Sciatic nerve (tissue), 2 donors: Measurements from ENCODE around the gene CRYBG3. TPM values are rescaled to one million over a fixed set of nuclear protein-coding genes. Genes with fewer than 3 reads are reported as not detected.
A peak's percentile ranks its signal among the peaks of the same experiment; 100 is the strongest.
"Not testable (repeated sequence)": the region's sequence is repeated elsewhere in the genome, so short reads cannot be mapped to it uniquely, and the experiment has no call there.

Experiments
- ATAC-seq: fragments of 200-7000 bp; cut with Tn5 transposase; one replicate; pipeline ENCODE4 v1.9.1; 2020; ENCODE audit warnings: mild to moderate bottlenecking, moderate library complexity
- DNase-seq: peaks from one replicate; pipeline ENCODE4 v3.0.0-alpha.2; 2020; ENCODE audit warnings: low spot score
- intact Hi-C: fragments of 100-400 bp; cut with DNase I; formaldehyde crosslinking; loops from one replicate; pipeline ENCODE4 v1.14.2; 2022
- total RNA-seq: library from RNA; stranded (reverse); fragmentation: NEBNext Ultra II Directional; extraction: Animal tissue kit (Norgen Biotek cat#: 25700); gene quantifications from one replicate; pipeline ENCODE4 v1.2.1, GENCODE V29; 2021
- donor health status: DM: no; HTN: no; CAD: no.
- donor health status: DM: no; HTN: no; CAD: no.

CRYBG3 gene
- total RNA-seq, 1 donor from 2014 or later: 59.3 TPM

DNA sequence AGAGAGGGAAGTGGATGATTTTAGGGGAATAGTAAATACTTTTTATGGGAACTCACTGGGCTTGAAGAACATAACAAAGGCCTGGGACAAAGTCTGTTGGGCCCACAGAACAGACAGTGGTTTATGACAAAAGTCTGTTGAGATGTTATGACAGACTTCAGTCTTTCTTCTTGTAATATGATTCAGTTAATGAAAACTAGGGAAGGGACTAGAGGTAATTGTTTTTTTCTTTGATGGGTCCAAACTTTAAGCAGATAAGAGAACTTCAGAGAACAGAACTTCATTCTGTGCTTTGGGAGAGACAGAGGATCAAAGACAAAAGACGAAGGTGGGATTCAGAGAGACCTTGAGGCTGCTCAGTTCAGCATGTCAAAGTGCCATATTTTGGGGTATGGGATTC, 9.3 kb downstream of the CRYBG3 start:
- intact Hi-C loops: no loop called here
- no peak for DNase-seq
- no peak for ATAC-seq

DNA sequence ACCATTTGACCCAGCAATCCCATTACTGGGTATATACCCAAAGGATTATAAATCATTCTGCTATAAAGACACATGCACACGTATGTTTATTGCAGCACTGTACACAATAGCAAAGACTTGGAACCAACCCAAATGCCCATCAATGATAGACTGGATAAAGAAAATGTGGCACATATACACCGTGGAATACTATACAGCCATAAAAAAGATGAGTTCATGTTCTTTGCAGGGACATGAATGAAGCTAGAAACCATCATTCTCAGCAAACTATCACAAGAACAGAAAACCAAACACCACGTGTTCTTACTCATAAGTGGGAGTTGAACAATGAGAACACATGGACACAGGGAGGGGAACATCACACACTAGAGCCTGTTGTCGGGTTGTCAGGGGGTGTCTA, 11.4 kb downstream of the CRYBG3 start:
- ATAC-seq, DNase-seq, intact Hi-C loops: not testable (repeated sequence)

DNA sequence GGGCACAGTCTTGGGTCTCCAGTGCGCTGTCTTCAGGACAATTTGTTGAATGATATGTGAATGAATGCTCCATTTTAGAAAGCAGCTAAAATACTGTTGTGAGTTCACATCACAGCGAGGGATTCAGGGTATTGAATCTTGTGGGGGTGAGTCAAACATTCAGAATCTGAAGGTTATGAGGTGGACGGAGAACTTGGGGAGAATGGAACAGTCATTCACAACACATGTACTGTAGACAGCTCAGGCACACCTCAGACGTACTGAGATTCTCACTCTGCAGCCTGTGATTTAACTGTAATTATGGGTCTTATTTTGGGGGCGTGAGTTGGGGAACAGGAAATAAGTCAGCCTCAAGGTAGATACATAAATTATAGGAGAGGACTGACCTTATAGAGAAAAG, 13.9 kb downstream of the CRYBG3 start:
- ATAC-seq: no peak
- intact Hi-C loops: no loop called here
- no peak for DNase-seq

DNA sequence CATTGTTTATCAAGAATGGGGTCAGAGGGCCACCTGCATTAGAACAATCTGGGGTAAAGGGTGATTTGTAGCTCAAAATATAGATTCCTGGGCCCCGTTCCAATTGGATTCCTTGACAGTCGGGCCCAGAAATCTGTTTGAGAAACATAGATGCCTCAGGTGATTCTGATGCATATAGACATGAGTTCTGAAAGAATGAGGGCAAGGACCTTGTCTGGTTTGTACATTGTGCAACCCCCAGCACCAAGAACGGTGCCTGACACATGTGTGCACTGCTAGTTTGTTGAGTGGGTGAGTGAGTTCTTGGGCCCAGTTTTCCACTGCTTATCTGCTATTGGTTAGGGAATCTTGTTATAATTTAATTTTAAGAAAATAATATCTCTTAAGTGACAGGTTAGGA, 16.6 kb downstream of the CRYBG3 start:
- intact Hi-C loops: no loop called here
- ATAC-seq: no peak
- no peak for DNase-seq

DNA sequence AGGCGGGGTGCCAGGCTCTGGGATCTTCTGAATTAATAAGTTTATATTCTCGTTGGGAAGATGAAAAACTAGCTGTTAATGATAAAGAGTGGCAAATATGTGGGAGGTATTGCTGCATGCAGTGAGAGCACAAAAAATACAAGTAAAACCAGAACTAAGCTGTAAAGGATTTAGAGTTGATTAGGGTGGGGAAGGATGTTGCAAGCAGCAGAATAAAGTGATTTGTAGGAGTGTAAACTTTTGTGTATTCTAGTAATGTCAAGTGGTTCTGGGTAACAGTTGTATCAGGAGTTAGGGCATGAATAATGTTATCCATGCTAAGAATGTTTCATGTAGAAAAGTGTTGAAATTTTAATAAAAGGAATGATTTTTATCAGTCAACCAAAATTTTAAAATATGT, 18.1 kb downstream of the CRYBG3 start:
- intact Hi-C loops: no loop called here
- DNase-seq (no peak), ATAC-seq (no peak)

DNA sequence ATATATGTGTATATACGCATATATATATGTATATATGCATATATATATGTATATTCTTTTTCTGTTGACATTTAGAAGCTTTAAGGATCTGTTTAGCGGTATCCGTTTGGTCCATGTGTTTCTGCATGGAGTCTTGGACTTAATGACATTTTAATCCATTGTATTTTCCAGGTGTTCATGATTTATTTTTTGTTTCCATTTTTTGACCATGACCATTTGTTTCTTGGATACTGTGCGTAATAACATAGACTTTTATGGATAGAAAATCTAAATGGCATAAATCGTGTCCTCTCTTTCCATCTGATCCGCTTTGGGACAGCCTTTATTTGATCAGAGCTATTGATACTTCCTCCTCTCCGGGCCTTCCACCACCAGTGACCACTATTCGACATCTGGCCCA, 19.5 kb downstream of the CRYBG3 start:
- ATAC-seq: no peak
- no peak for DNase-seq
- intact Hi-C loops: no loop called here

DNA sequence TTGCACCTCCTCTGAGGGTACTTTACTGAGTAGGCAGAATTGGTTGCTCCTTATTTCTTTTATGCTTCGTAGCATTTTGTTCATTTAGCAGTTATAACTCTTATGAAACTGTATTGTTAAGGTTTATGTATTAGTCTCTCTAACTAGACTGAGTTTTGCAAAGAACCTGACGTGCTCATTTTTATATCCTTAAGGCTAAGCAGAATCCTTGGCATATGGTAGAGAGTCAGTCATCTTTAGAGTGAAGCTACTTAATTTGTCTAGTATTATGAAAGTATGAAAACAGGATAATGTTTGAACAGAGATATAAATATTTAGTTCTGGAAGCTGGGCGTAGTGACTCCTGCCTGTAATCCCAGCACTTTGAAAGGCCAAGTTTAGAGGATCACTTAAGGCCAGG, 20.1 kb downstream of the CRYBG3 start:
- ATAC-seq (no peak), DNase-seq (no peak)
- intact Hi-C loops: no loop called here

DNA sequence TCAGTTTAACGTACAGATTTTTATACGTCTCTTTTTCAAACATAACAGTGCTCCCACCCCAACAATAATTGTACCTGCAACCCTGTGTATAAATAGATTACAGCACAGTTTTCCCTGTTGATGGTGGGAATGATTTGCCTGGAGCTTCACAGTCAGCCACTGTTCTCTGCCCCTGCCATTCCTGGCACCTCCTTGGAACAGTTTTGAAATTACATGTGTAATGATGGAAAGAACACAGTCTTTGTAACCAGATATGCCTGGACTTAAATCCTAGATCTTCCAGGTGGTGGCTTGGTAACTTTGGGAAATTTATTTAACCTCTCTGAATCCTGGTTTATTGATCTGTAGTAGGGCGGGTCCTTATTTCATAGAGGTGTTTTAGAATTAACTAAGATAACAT, 27.0 kb downstream of the CRYBG3 start:
- DNase-seq: no peak
- intact Hi-C loops: no loop called here
- ATAC-seq: no peak

DNA sequence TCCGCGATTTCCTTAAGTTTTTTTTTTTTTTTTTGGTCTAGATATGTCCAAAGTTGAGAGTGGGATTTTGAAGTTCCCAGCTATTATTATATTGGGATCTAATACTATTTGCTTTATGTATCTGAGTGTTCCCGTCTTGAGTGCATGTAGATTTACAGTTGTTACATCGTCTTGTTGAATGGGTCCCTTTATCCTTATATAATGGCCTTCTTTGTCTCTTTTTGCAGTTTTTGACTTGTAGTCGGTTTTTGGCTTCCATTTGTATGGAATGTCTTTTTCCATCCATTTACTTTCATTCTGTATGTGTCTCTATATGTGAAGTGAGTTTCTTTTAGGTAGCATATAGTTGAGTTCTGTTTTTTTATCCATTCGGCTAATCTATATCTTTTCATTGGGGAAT, 35.6 kb downstream of the CRYBG3 start:
- intact Hi-C loops: no loop called here
- ATAC-seq (no peak), DNase-seq (no peak)

DNA sequence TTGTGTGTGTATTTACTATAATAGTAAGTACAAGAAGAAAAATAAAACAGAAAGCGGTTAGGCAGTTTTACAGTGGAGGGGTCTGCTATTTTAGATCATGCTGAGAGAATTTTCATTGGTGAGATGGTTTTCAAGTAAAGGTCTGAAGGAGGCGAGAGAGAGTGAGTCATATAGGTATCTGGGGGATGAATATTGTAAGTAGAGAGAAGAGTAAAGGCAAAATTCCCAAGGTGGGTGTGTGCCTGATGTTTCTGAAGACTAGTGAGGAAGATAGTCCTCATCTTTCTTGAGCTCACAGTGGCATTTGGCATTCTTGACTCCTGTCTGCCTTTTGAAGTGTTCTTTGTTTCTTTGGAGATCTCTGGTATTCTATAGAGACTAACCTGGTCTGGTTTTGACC, 38.6 kb downstream of the CRYBG3 start:
- DNase-seq (no peak), ATAC-seq (no peak)
- intact Hi-C loops: no loop called here

DNA sequence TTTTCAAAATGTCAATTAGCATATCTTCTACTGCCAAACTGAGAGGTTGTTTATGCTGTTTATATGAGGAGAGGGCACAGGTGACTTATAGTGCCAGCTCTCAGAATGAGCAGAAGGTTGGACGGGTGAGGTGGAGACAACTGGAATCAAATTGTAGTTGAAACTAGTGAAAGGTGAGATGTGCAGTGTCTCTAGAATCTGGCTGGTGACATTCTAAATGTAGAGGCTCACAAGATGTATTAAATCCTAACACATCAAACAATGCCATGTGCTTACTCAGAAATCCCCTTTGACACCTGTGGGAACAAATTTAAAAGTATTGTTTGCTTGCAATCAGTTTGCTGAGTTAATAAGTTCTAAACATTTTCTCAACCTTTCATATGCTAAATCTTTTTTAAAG, 40.8 kb downstream of the CRYBG3 start:
- DNase-seq: no peak
- intact Hi-C loops: no loop called here
- no peak for ATAC-seq

DNA sequence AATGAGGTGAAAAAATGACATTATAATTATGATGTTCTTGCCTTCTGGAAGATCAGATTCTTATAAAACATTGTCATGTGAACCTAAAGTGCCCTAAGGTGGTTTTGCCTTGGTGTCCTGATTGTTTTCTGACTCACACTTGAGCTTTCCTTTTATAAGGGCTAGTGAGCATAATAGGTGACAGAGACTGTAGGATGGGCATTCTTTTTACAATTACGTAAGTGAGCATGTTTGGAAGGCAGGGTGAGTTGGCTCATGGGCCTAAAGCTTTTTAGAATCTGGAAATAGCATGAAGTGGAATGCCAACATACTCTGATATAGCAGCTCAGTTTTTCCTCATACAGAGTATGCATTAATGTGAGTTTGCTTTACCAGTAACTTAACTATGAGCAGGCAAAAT, 41.2 kb downstream of the CRYBG3 start:
- DNase-seq (no peak), ATAC-seq (no peak)
- intact Hi-C loops: no loop called here

DNA sequence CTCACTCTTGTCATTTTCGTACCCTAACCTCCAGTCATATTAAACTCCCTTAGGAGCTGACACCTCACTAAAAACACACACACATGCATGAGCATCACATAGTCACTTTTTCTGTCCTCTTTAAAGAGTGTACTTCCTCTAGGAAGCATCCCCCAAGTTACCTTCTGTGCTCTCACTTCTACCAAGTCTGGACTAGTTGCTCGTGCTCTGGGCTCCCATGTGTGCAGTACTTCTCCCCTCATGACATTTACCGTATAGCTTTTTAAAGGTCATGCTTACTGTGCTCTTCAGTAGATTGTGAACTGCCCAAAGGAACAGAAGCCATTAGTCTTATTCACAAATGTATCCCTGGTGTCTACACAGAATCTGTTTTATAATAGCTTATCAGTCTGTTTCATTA, 42.0 kb downstream of the CRYBG3 start:
- intact Hi-C loops: no loop called here
- ATAC-seq: no peak
- no peak for DNase-seq

DNA sequence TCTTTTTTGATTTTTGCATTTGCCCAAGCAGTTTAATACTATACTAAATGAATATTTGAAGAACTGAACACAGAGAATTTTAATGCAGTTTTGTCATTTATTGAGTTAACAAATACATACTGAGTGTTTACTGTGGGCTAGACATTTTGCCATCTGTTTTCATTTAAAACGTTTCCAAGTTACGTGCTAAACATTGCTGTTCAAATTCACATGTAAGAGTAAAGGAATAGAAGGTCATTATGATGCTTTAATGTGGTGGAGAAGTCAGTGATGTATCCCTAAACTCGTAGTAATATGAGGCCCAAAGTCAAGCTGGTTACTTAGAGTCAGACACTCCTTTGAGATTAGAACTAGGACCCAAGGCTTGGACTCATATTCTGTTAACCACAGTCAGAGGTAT, 49.4 kb downstream of the CRYBG3 start:
- DNase-seq (no peak), ATAC-seq (no peak)
- intact Hi-C loops: no loop called here

DNA sequence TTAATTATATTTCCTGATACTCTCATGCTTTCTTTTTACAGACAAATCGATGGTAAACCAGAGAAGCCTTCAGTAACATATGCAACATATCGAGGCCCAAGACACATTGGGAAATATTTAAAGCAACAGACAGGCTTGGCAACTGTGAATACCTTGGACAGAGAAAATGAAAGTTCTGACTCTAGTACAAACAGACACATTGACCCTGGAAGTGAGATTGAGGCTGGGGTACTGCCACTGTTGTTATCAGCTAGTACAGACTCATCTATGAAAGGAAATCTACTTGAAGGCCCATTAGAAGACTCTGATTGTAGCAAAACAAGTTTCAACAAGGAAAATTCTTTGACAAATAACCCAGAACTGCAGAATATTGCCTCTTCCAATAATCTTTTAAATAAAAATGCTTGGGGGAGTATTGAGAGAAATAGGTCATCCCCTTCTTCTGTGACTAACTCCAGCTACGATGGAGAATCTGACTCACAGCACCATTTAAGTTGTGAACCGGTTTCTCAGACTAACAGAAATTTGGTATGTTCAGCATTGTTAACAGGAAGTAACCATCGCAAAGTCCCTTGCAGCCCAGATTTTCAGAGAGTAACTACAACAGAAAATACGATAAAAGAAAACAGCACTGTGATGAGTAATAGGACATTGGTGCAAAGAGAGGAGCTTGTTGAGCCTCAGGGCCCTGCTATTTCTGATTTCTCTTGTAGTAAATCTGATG, 50.2 kb downstream of the CRYBG3 start:
- intact Hi-C loops: no loop called here
- DNase-seq (no peak), ATAC-seq (no peak)

DNA sequence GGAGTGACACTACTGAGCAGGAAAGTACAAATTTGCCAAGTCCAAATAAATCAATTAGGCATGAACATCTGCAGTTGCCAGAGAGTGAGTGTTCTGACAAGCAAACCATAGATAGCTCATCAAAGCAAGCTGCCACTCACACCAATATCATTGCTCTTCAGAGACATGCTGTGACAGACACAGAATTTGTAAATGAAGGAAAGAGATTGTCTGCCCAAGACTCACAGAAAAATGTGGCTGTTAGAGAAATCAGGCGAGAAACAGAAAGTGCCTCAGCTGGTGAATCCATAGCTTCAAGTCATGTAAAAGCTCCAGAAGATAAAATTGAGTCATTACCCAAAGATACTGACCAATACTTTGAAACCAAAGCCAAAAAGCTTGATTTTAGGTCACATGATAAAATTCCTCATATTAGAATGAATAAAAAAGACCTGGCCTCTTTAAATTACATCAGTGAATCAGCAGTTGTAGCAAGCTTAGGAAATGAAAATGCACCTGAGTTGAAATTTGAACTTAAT, 50.8 kb downstream of the CRYBG3 start:
- intact Hi-C loops: no loop called here
- ATAC-seq (no peak), DNase-seq (no peak)

DNA sequence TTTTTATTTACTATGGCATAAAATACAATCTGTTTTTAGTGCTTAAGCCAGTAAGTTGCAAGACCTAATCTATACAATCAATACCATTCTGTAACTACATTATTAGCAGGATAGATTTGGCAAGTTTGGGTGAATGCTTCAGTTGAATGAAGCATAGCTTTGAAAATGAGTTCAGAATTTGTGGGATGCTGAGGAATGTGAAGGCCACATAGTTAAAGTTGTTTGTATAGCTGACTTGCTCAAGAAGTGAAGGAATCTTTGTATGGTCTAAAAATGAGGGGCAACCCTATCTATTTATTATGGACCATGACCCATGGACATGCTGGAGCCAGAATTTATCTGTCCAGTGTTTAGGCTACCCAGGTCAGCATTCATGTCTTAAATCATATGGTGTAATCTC, 58.5 kb downstream of the CRYBG3 start:
- intact Hi-C loops: no loop called here
- ATAC-seq: no peak
- DNase-seq: no peak

DNA sequence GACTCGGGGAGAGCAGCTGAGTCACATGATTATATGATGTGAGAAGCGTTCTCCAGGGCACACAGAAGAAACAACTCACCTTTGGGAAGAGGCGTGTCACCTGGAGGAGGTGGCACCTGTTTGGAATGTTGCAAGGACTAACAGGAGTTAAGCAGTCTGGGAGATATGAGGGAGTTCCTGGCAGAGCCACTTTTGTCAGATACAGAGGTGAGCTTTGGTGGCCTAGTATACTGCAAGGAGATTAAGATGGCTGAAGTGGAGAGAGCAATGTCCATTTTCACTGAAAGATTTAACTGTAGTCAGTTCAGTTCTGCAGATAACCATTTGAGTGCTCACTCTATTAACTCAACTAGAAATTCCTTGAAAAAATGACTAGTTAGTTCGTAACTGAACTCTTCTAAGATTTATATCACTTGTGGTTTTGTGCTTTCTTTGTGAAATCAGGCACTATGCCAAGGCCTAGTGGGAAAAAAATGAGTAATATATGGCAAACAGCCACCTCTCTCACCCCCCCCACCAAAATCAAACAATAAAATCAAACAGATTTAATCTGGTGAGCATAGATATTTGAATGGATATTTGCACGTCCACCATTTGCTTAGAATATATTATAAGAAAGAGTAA, 61.3 kb downstream of the CRYBG3 start:
- intact Hi-C loops: no loop called here
- DNase-seq (no peak), ATAC-seq (peak; percentile 38)

DNA sequence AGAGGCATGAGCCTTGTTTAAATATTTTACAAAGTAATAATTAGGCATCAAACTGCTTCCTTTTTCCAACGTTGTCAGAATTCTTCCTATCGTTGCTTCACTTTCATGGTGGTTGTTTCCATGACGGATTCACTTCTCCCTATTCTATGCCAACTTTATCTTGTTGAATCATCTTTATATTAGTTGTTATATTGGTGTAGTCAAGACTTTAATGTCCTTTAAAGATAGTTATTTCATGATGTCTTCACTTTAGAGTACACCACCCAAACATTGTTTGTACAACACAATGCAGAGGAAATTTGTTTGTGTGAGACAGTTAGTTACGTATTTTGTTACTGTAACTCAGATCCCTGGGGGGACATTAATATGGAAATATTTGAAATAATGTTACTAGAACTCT, 61.9 kb downstream of the CRYBG3 start:
- ATAC-seq: no peak
- no peak for DNase-seq
- intact Hi-C loops: no loop called here

DNA sequence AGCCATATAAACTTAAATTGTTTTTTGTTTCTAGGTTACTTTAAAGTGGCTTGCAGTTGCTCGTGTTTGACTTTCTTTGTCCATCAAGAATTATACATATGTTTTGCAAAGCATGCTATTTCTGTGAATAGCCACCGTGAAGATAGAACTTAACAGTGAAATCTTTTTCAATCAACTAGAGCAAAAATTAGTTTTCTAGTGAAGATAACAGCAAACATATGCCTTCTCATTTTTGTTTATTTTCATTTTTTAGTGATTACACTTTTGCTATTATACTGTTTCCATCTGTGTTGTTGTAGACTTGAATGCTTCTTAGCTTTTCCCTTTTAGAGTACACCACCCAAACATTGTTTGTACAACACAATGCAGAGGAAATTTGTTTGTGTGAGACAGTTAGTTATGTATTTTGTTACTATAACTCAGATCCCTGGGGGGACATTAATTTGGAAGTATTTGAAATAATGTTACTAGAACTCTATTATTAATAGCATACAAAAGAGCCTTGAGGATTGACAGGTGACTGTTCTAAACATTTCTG, 62.8 kb downstream of the CRYBG3 start:
- intact Hi-C loops: no loop called here
- no peak for ATAC-seq
- no peak for DNase-seq
